ENCODE measurements around the gene MRPS11. TPM values are rescaled to one million over a fixed set of nuclear protein-coding genes. Genes with fewer than 3 reads are reported as not detected.

The MRPS11 gene
- total and polyA plus RNA-seq, 9 of the 15 experiments (the other 6 are each of a cell fraction or from before 2014, with no cell fraction given) = 28.3 to 83.2 (median 53.1) TPM

- DNase-seq (ENCODE audit: extremely low read depth in 1 of 4, low spot score in 3 of 4) (no peak), FAIRE-seq (no peak), ATAC-seq (no peak)
- in situ Hi-C loops (cut with MboI) (loop anchor here (5.0 to 10.0 kb wide), 2 partner anchors 140 to 348 kb away; no protein-coding TSS in a partner anchor), intact Hi-C loops (cut with micrococcal nuclease) (loop anchor here (2.0 kb wide), 1 partner anchor 224 kb away; no protein-coding TSS in a partner anchor)
- Histone ChIP-seq H3K9me3 (replicated peaks; ENCODE audit: control insufficient read depth, insufficient read depth, low read depth, low read length) (no peaks in the 10 kb centered on the region), H3K4me3 (no peak overlapping the region), H3K9ac (ENCODE audit: insufficient read depth in 1 of 2, low read depth in 2 of 2, low read length in 2 of 2) (no peak overlapping the region), H4K20me1 (replicated peaks; ENCODE audit: control insufficient read depth, insufficient read depth, low read length) (no peaks in the 10 kb centered on the region), H3K79me2 (ENCODE audit: control insufficient read depth, insufficient read depth, low read length) (no peaks in the 10 kb centered on the region), H3K4me2 (ENCODE audit: insufficient read depth, low read length) (no peak overlapping the region), H2AFZ (ENCODE audit: low read depth, low read length) (no peak overlapping the region), H3K9me1 (ENCODE audit: control insufficient read depth, insufficient read depth, low read length) (no peaks in the 10 kb centered on the region), H3K36me3 (ENCODE audit: control insufficient read depth, insufficient read depth, low read length) (peaks cover 52% of the 10 kb centered on the region), H3K27me3 (ENCODE audit: control insufficient read depth in 2 of 2, insufficient read depth in 2 of 2, low read length in 2 of 2) (no peaks in the 10 kb centered on the region), H3K4me1 (replicated peaks in 1 of 2; ENCODE audit: control insufficient read depth in 2 of 2, insufficient read depth in 2 of 2, low read length in 2 of 2) (no peaks in the 10 kb centered on the region), H3K27ac (ENCODE audit: extremely low read depth, low read depth, low read length) (no peak overlapping the region)
- 90% methylated on average over 7 of the region's 7 CpGs for WGBS (ENCODE audit: insufficient coverage, low coverage, missing lambda C conversion rate)
- BruUV-seq (replicated peaks) = no TSS peak
- ChIA-PET CTCF (ENCODE audit: low intra/inter-chr PET ratio) (interaction anchor here (0.7 to 2.9 kb wide), 2 partner anchors 137 to 162 kb away, joined by 4 to 34 read pairs; partner anchors contain the start of gene ISG20), POLR2A (interaction anchor here (0.7 kb wide), 1 partner anchor 41 kb away, joined by 3 read pairs; no protein-coding TSS in a partner anchor)
- TF ChIP-seq UBTF (IDR thresholded peaks at IDR 0.05; ENCODE audit: borderline replicate concordance in 1 of 2, low read depth in 2 of 2, low read length in 2 of 2) (no peak), TARDBP (IDR thresholded peaks at IDR 0.05) (no peak), ZNF280B (CRISPR knock-in tag; IDR thresholded peaks at IDR 0.05) (no peak), MYBL2 (IDR thresholded peaks at IDR 0.05; ENCODE audit: low read depth) (no peak), MYBL2 (CRISPR knock-in tag; IDR thresholded peaks at IDR 0.05; ENCODE audit: borderline replicate concordance) (no peak), PHF21A (IDR thresholded peaks at IDR 0.05; ENCODE audit: borderline replicate concordance, low read depth) (no peak), HEY1 (CRISPR knock-in tag; IDR thresholded peaks at IDR 0.05; ENCODE audit: borderline replicate concordance) (no peak), ZFX (CRISPR knock-in tag; IDR thresholded peaks at IDR 0.05) (no peak), PRMT5 (CRISPR knock-in tag; IDR thresholded peaks at IDR 0.05) (no peak), TRIM25 (IDR thresholded peaks at IDR 0.05; ENCODE audit: borderline replicate concordance) (no peak), E2F5 (CRISPR knock-in tag; IDR thresholded peaks at IDR 0.05) (no peak), SREBF1 (IDR thresholded peaks at IDR 0.05; ENCODE audit: borderline replicate concordance, low read depth, low read length) (no peak), ZBTB2 (IDR thresholded peaks at IDR 0.05) (no peak), HMG20A (CRISPR knock-in tag; conservative IDR thresholded peaks at IDR 0.05) (no peak), ZBTB1 (CRISPR knock-in tag; IDR thresholded peaks at IDR 0.05; ENCODE audit: borderline replicate concordance, low read depth) (no peak)
These were observed 9.6 kb downstream of the MRPS11 start for GRCh38 chr15:88477126-88477525.

Measured in K562 (cell line).